NAMALWA (cell line): ENCODE measurements around the gene XYLB.

ENCODE experiments used
- DNase-seq: peaks from one replicate; pipeline ENCODE4 v3.0.0-alpha.2; 2015; ENCODE audit warnings: low spot score

XYLB gene

GRCh38 chr3:38364721-38365400 is 18.3 kb downstream of the XYLB start:
- no peak for DNase-seq

- DNase-seq: no peak
These were observed 19.0 kb downstream of the XYLB start for GRCh38 chr3:38365469-38366062.

- no peak for DNase-seq
These were observed 19.5 kb downstream of the XYLB start for GRCh38 chr3:38366082-38366481.

GRCh38 chr3:38367779-38368178 is 21.2 kb downstream of the XYLB start:
- DNase-seq: no peak

- no peak for DNase-seq
These were observed 21.7 kb downstream of the XYLB start for GRCh38 chr3:38368238-38368637.

- DNase-seq: no peak
These were observed 22.6 kb downstream of the XYLB start for GRCh38 chr3:38369186-38369585.

GRCh38 chr3:38370149-38370548 is 23.6 kb downstream of the XYLB start:
- no peak for DNase-seq

GRCh38 chr3:38370861-38371260 is 24.3 kb downstream of the XYLB start:
- DNase-seq: no peak

GRCh38 chr3:38371541-38372213 is 25.1 kb downstream of the XYLB start:
- DNase-seq: no peak

- no peak for DNase-seq
These were observed 25.6 kb downstream of the XYLB start for GRCh38 chr3:38372214-38372601.

GRCh38 chr3:38374221-38374620 is 27.6 kb downstream of the XYLB start:
- no peak for DNase-seq

GRCh38 chr3:38375072-38375471 is 28.5 kb downstream of the XYLB start:
- no peak for DNase-seq

- no peak for DNase-seq
These were observed 29.0 kb downstream of the XYLB start for GRCh38 chr3:38375488-38376097.

GRCh38 chr3:38376098-38376816 is 29.7 kb downstream of the XYLB start:
- no peak for DNase-seq

- DNase-seq: no peak
These were observed 32.7 kb downstream of the XYLB start for GRCh38 chr3:38379201-38379770.

GRCh38 chr3:38382506-38383080 is 36.0 kb downstream of the XYLB start:
- DNase-seq: no peak

GRCh38 chr3:38383156-38383875 is 36.7 kb downstream of the XYLB start:
- no peak for DNase-seq

- DNase-seq: no peak
These were observed 40.6 kb downstream of the XYLB start for GRCh38 chr3:38386992-38387750.

- no peak for DNase-seq
These were observed 41.3 kb downstream of the XYLB start for GRCh38 chr3:38387862-38388261.

- DNase-seq: no peak
These were observed 46.1 kb downstream of the XYLB start for GRCh38 chr3:38392604-38393163.
